GM23248 (cell line): Measurements from ENCODE around the gene NSD2.

ENCODE experiments used
- EZH2 ChIP-seq: fragments of 200-600 bp; sonication (generic); IDR thresholded peaks from 2 replicates; pipeline ENCODE4 v1.6.1; 2018; ENCODE audit warnings: antibody characterized with exemption, mild to moderate bottlenecking; ENCODE audit not compliant: insufficient read depth, poor library complexity, severe bottlenecking
- EZH2phosphoT487 ChIP-seq: fragments of 200-600 bp; sonication (generic); IDR thresholded peaks from 2 replicates; pipeline ENCODE4 v1.6.1; 2018; ENCODE audit warnings: antibody characterized with exemption, moderate library complexity, mild to moderate bottlenecking, low read depth; ENCODE audit not compliant: insufficient read depth

GRCh38 chr4:1971456-1972200 is 100.4 kb downstream of the NSD2 start:
- TF ChIP-seq EZH2, result no peak
- TF ChIP-seq EZH2phosphoT487, result no peak
